ENCODE measurements around the gene POLL. TPM values are rescaled to one million over a fixed set of nuclear protein-coding genes. Genes with fewer than 3 reads are reported as not detected.

POLL gene
- total RNA-seq, 1 experiment from 2014 or later, result 51.3 TPM

- TF ChIP-seq, protein P1, sequence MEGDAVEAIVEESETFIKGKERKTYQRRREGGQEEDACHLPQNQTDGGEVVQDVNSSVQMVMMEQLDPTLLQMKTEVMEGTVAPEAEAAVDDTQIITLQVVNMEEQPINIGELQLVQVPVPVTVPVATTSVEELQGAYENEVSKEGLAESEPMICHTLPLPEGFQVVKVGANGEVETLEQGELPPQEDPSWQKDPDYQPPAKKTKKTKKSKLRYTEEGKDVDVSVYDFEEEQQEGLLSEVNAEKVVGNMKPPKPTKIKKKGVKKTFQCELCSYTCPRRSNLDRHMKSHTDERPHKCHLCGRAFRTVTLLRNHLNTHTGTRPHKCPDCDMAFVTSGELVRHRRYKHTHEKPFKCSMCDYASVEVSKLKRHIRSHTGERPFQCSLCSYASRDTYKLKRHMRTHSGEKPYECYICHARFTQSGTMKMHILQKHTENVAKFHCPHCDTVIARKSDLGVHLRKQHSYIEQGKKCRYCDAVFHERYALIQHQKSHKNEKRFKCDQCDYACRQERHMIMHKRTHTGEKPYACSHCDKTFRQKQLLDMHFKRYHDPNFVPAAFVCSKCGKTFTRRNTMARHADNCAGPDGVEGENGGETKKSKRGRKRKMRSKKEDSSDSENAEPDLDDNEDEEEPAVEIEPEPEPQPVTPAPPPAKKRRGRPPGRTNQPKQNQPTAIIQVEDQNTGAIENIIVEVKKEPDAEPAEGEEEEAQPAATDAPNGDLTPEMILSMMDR (IDR thresholded peaks at IDR 0.05 in 2 of 3, conservative IDR thresholded peaks at IDR 0.05 in 1 of 3; ENCODE audit: borderline replicate concordance in 1 of 3, insufficient read depth in 1 of 3, low read depth in 2 of 3, low read length in 2 of 3), result no peak
- no peak for TF ChIP-seq ZFX (IDR thresholded peaks at IDR 0.05)
- no peak for TF ChIP-seq ATF3 (IDR thresholded peaks at IDR 0.05)
- no peak for TF ChIP-seq SIN3A (IDR thresholded peaks at IDR 0.05; ENCODE audit: low read depth)
- no peak for TF ChIP-seq POLR2A (IDR thresholded peaks at IDR 0.05; ENCODE audit: borderline replicate concordance, extremely low read depth, insufficient read depth, insufficient read length)
- no peak for TF ChIP-seq EZH2 (IDR thresholded peaks at IDR 0.05)
These were observed 31.9 kb upstream of the POLL start (continued) for GRCh38 chr10:101619983-101620382.

DNA sequence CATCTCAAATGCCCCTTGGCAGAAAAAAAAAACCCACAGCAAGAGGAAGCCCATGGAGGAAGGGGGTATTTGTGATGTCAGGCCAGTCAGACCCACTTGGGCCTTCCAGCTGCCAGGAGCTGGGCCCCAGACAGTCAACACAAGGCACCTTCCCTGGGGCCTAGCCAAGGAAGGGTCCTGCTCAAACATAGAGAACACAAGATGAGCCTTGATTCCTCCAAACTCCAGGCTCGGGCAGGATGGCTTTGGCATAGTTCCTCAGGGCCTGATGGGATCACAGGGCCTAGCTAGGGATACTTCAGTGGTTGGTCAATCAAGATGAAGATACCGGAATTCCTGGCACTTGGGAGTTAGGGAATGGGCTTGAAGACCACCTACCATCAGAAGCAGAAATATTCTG is 30.8 kb upstream of the POLL start:
- CTCF ChIA-PET, result no interaction called here
- ATAC-seq, result no peak
- H3K36me3 ChIP-seq (ENCODE audit: control insufficient read depth in 1 of 2, insufficient read depth in 2 of 2, low read length in 2 of 2), result no peaks in the 10 kb centered on the region
- intact Hi-C loops (cut with micrococcal nuclease), result no loop called here
- RAD21 ChIA-PET (ENCODE audit: low non-redundant PET in 1 of 2, low total read pairs in 2 of 2, uncharacterized antibody in 2 of 2, unreplicated experiment in 2 of 2), result no interaction called here
- BruUV-seq (replicated peaks), result no TSS peak
- H4K20me1 ChIP-seq (ENCODE audit: insufficient read depth), result no peaks in the 10 kb centered on the region
- H2AFZ ChIP-seq (ENCODE audit: low read depth, low read length, poor library complexity, severe bottlenecking), result no peak overlapping the region
- no peaks in the 10 kb centered on the region for H3K27me3 ChIP-seq (ENCODE audit: insufficient read depth, low read length)
- H3K9me2 ChIP-seq (ENCODE audit: insufficient read depth), result no peaks in the 10 kb centered on the region
- H3K4me3 ChIP-seq (replicated peaks in 1 of 2; ENCODE audit: low read depth in 1 of 2, low read length in 2 of 2), result no peak overlapping the region
- DNase-seq (ENCODE audit: low read depth, low spot score), result no peak
- no peak overlapping the region for H3K9ac ChIP-seq (ENCODE audit: low read length)
- no peak overlapping the region for H3K27ac ChIP-seq (ENCODE audit: low read depth, low read length)
- POLR2A ChIA-PET, result no interaction called here
- H3K4me1 ChIP-seq (ENCODE audit: control insufficient read depth in 1 of 2, insufficient read depth in 2 of 2, low read length in 2 of 2), result no peaks in the 10 kb centered on the region
- H3K9me3 ChIP-seq (ENCODE audit: control insufficient read depth in 1 of 2, insufficient read depth in 1 of 2, low read depth in 1 of 2, low read length in 2 of 2), result no peaks in the 10 kb centered on the region
- no peak overlapping the region for H3K4me2 ChIP-seq (ENCODE audit: low read length)
- no peaks in the 10 kb centered on the region for H3K79me2 ChIP-seq (ENCODE audit: insufficient read depth, low read length)
- TF ChIP-seq EZH2 (IDR thresholded peaks at IDR 0.05) (no peak), SRF (IDR thresholded peaks at IDR 0.05; ENCODE audit: low read depth) (no peak), ZBTB33 (IDR thresholded peaks at IDR 0.05; ENCODE audit: extremely low read depth, insufficient replicate concordance, low read length) (no peak), TCF7L2 (IDR thresholded peaks at IDR 0.05; ENCODE audit: borderline replicate concordance, extremely low read depth, insufficient read depth, insufficient read length) (no peak), SP1 (IDR thresholded peaks at IDR 0.05; ENCODE audit: low read depth) (no peak), POLR2A (IDR thresholded peaks at IDR 0.05; ENCODE audit: borderline replicate concordance, extremely low read depth, insufficient read depth, insufficient read length) (no peak), POLR2AphosphoS5 (IDR thresholded peaks at IDR 0.05; ENCODE audit: low read depth, low read length) (no peak), CEBPB (IDR thresholded peaks at IDR 0.05; ENCODE audit: low read depth) (no peak), ATF3 (IDR thresholded peaks at IDR 0.05) (no peak), CBX3 (IDR thresholded peaks at IDR 0.05; ENCODE audit: low read depth) (no peak), ELF1 (IDR thresholded peaks at IDR 0.05; ENCODE audit: borderline replicate concordance, low read depth) (no peak), JUND (IDR thresholded peaks at IDR 0.05) (no peak), ZFX (IDR thresholded peaks at IDR 0.05) (no peak), SIN3A (IDR thresholded peaks at IDR 0.05; ENCODE audit: low read depth) (no peak)
- TF ChIP-seq, protein P1 (IDR thresholded peaks at IDR 0.05 in 2 of 3, conservative IDR thresholded peaks at IDR 0.05 in 1 of 3; ENCODE audit: borderline replicate concordance in 1 of 3, insufficient read depth in 1 of 3, low read depth in 2 of 3, low read length in 2 of 3), result no peak
